Activated T-cell treated with anti-CD3 and anti-CD28 coated beads, Interleukin-2, amount 50 U/mL, for 24 hours (primary cell): ENCODE results near the gene GIMD1.

Source experiments
- DNase-seq: peaks from one replicate; pipeline ENCODE4 v3.0.0-alpha.2; 2020
- H3K27ac Mint-ChIP-seq: 2 replicates; pipeline ENCODE4 v1.8.0; 2020; ENCODE audit warnings: mild to moderate bottlenecking, mixed read lengths
- H3K27me3 Mint-ChIP-seq: 2 replicates; pipeline ENCODE4 v1.8.0; 2020; ENCODE audit warnings: mixed read lengths
- H3K36me3 Mint-ChIP-seq: 2 replicates; pipeline ENCODE4 v1.8.0; 2020; ENCODE audit warnings: low read depth, mixed read lengths
- H3K4me1 Mint-ChIP-seq: 2 replicates; pipeline ENCODE4 v1.8.0; 2020; ENCODE audit warnings: low read depth, mixed read lengths
- H3K4me3 Mint-ChIP-seq: 2 replicates; pipeline ENCODE4 v1.8.0; 2020; ENCODE audit warnings: mild to moderate bottlenecking, moderate library complexity, mixed read lengths
- H3K9me3 Mint-ChIP-seq: 2 replicates; pipeline ENCODE4 v1.8.0; 2020; ENCODE audit warnings: mixed read lengths

GIMD1 gene

GRCh38 chr4:106314960-106315359 lies 53.6 kb downstream of the GIMD1 start:
- H3K27ac Mint-ChIP-seq, result no peak overlapping the region
- H3K27me3 Mint-ChIP-seq, result no peaks in the 10 kb centered on the region
- H3K9me3 Mint-ChIP-seq, result no peaks in the 10 kb centered on the region
- H3K4me3 Mint-ChIP-seq, result no peak overlapping the region
- H3K4me1 Mint-ChIP-seq, result peaks cover 44% of the 10 kb centered on the region
- H3K36me3 Mint-ChIP-seq, result peaks cover 30% of the 10 kb centered on the region
- DNase-seq, result no peak

- Mint-ChIP-seq H3K9me3 (no peaks in the 10 kb centered on the region), H3K27me3 (no peaks in the 10 kb centered on the region), H3K4me3 (no peak overlapping the region), H3K36me3 (peaks cover 25% of the 10 kb centered on the region), H3K27ac (peak overlapping the region; percentile 74), H3K4me1 (peaks cover 40% of the 10 kb centered on the region)
- no peak for DNase-seq
Measured at GRCh38 chr4:106312997-106313522, 55.5 kb downstream of the GIMD1 start.

GRCh38 chr4:106312377-106312776 lies 56.2 kb downstream of the GIMD1 start:
- H3K27ac Mint-ChIP-seq, result peak overlapping the region; percentile 68
- H3K4me3 Mint-ChIP-seq, result no peak overlapping the region

More at GRCh38 chr4:106312377-106312776, 56.2 kb downstream of the GIMD1 start:
- no peak for DNase-seq
- peaks cover 40% of the 10 kb centered on the region for H3K4me1 Mint-ChIP-seq
- H3K27me3 Mint-ChIP-seq, result no peaks in the 10 kb centered on the region
- H3K36me3 Mint-ChIP-seq, result peaks cover 31% of the 10 kb centered on the region
- no peaks in the 10 kb centered on the region for H3K9me3 Mint-ChIP-seq
